GM12873 (cell line): ENCODE results near the gene CENPO.

Experiments
- TF ChIP-seq, protein P1 (sequence below): IDR thresholded peaks from 2 replicates; pipeline ENCODE4 v1.5.1; 2012; ENCODE audit warnings: low read depth, mild to moderate bottlenecking, moderate library complexity, low read length, control low read depth; ENCODE audit not compliant: insufficient read depth; ENCODE audit errors: missing control alignments

CENPO gene

DNA sequence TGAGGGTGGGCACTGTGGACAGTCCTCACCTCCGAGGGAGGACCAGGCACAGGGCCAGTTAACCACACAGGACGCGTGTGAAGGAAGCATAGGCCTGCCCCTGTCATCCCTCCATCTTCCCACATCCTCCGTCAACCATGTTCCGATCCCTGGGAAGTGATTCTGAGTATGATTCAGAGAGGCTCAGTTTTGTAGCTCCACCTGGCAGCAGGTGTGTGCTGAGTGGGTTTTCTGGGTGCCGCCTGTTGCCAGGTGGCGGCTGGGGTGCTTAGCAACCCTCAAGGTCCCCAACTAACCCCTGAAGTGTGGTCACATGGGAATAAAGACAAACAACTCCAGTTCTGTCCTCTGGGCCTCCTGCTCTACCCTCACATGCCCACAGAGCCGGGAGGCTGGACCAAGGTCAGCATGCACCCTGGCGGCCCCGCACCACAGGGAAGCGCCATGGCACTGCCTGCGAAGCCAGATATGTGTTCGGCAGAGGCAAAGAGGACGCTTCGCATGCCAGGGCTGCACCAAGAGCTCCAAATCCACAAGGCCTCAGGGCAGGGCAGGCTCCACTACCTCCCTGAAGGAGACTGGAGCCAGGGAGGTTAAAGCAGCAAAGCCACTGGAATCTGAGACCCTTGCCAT lies 66.9 kb downstream of the CENPO start:
- TF ChIP-seq, protein P1, sequence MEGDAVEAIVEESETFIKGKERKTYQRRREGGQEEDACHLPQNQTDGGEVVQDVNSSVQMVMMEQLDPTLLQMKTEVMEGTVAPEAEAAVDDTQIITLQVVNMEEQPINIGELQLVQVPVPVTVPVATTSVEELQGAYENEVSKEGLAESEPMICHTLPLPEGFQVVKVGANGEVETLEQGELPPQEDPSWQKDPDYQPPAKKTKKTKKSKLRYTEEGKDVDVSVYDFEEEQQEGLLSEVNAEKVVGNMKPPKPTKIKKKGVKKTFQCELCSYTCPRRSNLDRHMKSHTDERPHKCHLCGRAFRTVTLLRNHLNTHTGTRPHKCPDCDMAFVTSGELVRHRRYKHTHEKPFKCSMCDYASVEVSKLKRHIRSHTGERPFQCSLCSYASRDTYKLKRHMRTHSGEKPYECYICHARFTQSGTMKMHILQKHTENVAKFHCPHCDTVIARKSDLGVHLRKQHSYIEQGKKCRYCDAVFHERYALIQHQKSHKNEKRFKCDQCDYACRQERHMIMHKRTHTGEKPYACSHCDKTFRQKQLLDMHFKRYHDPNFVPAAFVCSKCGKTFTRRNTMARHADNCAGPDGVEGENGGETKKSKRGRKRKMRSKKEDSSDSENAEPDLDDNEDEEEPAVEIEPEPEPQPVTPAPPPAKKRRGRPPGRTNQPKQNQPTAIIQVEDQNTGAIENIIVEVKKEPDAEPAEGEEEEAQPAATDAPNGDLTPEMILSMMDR, result no peak

DNA sequence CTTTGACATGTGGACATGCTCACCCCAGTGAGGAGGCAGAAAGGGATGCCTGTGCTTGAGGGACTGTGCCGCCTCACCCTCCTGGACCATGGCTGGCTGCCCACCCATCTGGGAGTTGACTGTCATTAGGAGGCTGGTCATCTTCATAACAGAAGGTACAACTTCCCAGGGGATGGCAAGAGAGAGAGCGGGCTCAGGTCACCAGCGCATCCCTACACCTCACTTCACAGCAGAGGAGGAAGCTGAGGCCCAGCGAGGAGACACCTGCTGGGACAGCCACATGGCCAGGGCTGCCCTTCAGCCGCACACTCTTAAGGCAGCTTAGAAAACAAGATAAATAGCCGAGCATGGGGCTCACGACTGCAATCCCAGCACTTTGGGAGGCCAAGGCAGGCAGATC lies 67.4 kb downstream of the CENPO start:
- TF ChIP-seq, protein P1, result no peak

- TF ChIP-seq, protein P1, result no peak
These were observed 68.3 kb downstream of the CENPO start for GRCh38 chr2:24861500-24861899.

DNA sequence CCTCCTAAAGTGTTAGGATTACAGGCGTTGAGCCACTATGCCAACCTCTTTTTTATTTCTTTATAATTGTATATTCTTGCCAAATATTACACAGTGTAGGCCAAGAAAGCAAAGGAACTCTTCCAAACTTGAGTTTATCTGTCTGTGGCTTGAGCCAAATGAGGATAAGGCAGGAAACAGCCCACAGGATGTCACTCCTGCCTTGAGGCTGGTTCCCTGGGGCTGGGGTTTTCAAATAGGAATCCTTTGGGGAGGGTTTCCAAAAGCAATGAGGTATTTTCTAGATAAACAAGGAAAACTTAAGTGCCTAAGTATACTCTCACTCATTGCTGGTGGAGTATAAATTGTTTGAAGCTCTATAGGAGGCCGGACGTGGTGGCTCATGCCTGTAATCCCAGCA lies 70.4 kb downstream of the CENPO start:
- TF ChIP-seq, protein P1, result no peak

DNA sequence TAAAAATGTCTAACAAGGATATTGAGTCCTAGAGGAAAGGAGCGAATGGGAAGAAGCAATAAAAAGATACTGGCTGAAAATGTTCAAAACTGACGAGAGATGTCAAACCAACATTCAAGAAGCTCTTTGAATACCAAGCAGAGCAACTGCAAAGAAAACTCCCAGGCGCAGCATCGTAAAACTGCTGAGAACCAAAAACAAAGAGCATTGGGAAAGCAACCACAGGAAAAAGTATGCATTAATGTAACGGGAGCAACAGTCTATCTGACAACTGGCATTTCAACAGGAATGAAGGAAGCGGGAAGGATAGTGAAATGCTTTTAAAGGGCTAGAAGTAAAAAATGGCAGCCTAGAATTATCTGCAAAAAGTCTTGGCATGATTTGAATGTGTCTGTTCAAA lies 73.7 kb downstream of the CENPO start:
- TF ChIP-seq, protein P1, result no peak

DNA sequence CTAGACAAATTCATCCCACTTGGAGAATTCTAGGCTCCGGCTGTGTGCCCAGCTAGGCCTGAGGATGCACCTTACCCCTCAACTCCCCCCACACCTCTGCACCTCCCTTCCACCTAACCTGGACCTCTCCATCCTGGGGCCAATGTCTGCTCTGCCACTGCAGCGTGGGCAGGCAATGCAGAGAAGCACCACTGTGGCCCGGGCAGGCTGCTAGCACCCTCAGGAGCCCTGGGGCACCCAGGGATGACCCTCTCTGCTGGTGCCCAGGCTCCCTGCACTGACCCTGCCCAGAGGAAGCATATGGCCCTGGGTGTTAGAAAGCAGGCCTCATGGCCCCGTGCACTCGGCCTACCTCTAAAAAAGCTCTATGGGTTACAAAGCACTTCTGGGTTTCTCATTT lies 77.2 kb downstream of the CENPO start:
- TF ChIP-seq, protein P1, result no peak

- TF ChIP-seq, protein P1, result no peak
These were observed 77.9 kb downstream of the CENPO start for GRCh38 chr2:24870891-24871705.
